ENCODE data around the gene ADGRB2.

DNA sequence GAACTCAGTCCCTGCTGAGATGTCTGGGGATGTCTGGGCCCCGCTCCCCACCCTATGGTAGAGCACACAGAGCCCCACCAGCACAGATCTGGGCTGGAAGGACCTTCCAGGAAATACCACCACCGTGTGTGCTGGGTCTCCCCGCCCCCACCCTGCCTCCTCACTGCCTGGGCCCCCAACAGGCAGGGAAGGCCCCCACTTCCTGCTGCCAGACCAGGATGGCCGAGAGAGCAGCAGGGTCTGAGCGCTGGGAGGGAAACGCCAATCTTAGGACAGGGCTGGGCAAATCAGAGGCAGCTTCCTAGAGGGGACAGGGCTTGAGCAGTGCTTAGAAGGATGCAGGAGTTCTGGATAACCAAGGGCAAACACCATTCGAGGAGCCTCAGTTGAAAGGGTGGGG lies 11.9 kb downstream of the ADGRB2 start:
- TF ChIP-seq, protein P1, sequence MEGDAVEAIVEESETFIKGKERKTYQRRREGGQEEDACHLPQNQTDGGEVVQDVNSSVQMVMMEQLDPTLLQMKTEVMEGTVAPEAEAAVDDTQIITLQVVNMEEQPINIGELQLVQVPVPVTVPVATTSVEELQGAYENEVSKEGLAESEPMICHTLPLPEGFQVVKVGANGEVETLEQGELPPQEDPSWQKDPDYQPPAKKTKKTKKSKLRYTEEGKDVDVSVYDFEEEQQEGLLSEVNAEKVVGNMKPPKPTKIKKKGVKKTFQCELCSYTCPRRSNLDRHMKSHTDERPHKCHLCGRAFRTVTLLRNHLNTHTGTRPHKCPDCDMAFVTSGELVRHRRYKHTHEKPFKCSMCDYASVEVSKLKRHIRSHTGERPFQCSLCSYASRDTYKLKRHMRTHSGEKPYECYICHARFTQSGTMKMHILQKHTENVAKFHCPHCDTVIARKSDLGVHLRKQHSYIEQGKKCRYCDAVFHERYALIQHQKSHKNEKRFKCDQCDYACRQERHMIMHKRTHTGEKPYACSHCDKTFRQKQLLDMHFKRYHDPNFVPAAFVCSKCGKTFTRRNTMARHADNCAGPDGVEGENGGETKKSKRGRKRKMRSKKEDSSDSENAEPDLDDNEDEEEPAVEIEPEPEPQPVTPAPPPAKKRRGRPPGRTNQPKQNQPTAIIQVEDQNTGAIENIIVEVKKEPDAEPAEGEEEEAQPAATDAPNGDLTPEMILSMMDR (conservative IDR thresholded peaks at IDR 0.05 in 1 of 2, IDR thresholded peaks at IDR 0.05 in 1 of 2; ENCODE audit: extremely low read depth in 1 of 2, insufficient read depth in 1 of 2, low read depth in 1 of 2, low read length in 2 of 2): no peak
- no peak for TF ChIP-seq EZH2 (IDR thresholded peaks at IDR 0.05; ENCODE audit: borderline replicate concordance, low read length)

All from mammary epithelial cell (primary cell).